HepG2 (cell line): ENCODE measurements around the gene FRMD4A. TPM values are rescaled to one million over a fixed set of nuclear protein-coding genes. Genes with fewer than 3 reads are reported as not detected.

Experiments
- ATAC-seq: fragments of 200-7000 bp; cut with Tn5 transposase; 3 replicates; pipeline ENCODE4 v1.9.1; 2020; ENCODE audit warnings: mild to moderate bottlenecking, moderate library complexity
- BruUV-seq: library from RNA; stranded (reverse); fragments of 400-500 nt; replicated peaks from 2 replicates; lab custom pipeline; 2021; lab: Mats Ljungman, UMichigan
- CTCF ChIA-PET: fragments of 300-600 bp; formaldehyde crosslinking; extraction: SDS; loops from one replicate; lab custom pipeline; 2021; ENCODE audit warnings: low total read pairs, inconsistent platforms, low intra/inter-chr PET ratio; lab: Yijun Ruan, JAX
- POLR2A ChIA-PET: fragments of 350-600 bp; sonication (Branson Sonifier 250); formaldehyde crosslinking; loops from one replicate; lab custom pipeline; 2020; ENCODE audit warnings: antibody characterized with exemption, inconsistent platforms; lab: Yijun Ruan, JAX
- DNase-seq: peaks from one replicate; pipeline ENCODE4 v3.0.0-alpha.2; 2015; ENCODE audit warnings: low spot score
- FAIRE-seq: peaks from 3 replicates; lab custom pipeline; 2011; peaks lifted over from hg19 to GRCh38; lab: Jason Lieb, UNC
- H2AFZ ChIP-seq: one replicate; pipeline ENCODE4 v1.6.1; 2011; ENCODE audit warnings: low read length, inconsistent platforms
- H3K27ac ChIP-seq: fragments of 300-600 bp; 3 replicates; pipeline ENCODE4 v1.8.0; 2011; ENCODE audit warnings: mixed run types, mild to moderate bottlenecking, mixed read lengths, low read length, inconsistent platforms; ENCODE audit not compliant: insufficient read depth; ENCODE audit errors: extremely low read length
- H3K27me3 ChIP-seq, 2 experiments: fragments of 200-600 bp in 1 of 2; 2 replicates in 1 of 2; 3 replicates in 1 of 2; pipeline versions ENCODE4 v1.6.0 to v1.8.0; 2011; ENCODE audit warnings: low read length in 2 of 2, mild to moderate bottlenecking in 2 of 2, moderate library complexity in 2 of 2, inconsistent platforms in 1 of 2; ENCODE audit not compliant: insufficient read depth in 2 of 2, control insufficient read depth in 1 of 2
- H3K36me3 ChIP-seq, 2 experiments: fragments of 200-600 bp in 1 of 2; replicated peaks in 1 of 2; 2 replicates in 1 of 2; 3 replicates in 1 of 2; pipeline versions ENCODE4 v1.5.1 to v1.8.0; 2011; ENCODE audit warnings: low read length in 2 of 2, inconsistent platforms in 1 of 2; ENCODE audit not compliant: insufficient read depth in 2 of 2, control insufficient read depth in 1 of 2
- H3K4me1 ChIP-seq: 2 replicates; pipeline ENCODE4 v1.5.1; 2012; ENCODE audit warnings: low read length, inconsistent platforms; ENCODE audit not compliant: insufficient read depth
- H3K4me2 ChIP-seq: 2 replicates; pipeline ENCODE4 v1.6.0; 2011; ENCODE audit warnings: low read depth, low read length, inconsistent platforms
- H3K4me3 ChIP-seq, 3 experiments: fragments of 200-600 bp in 1 of 3; sonication (generic), shearing (Covaris generic) in 1 of 3; replicated peaks in 1 of 3; 2 replicates each; pipeline ENCODE4 v1.5.1; 2011 to 2016; ENCODE audit warnings: low read length in 3 of 3, inconsistent platforms in 2 of 3, low read depth in 2 of 3, mild to moderate bottlenecking in 2 of 3, control low read depth in 1 of 3, mixed read lengths in 1 of 3; ENCODE audit not compliant: insufficient read depth in 1 of 3
- H3K79me2 ChIP-seq: one replicate; pipeline ENCODE4 v1.6.1; 2011; ENCODE audit warnings: low read length, inconsistent platforms; ENCODE audit not compliant: insufficient read depth
- H3K9ac ChIP-seq: 2 replicates; pipeline ENCODE4 v1.6.0; 2011; ENCODE audit warnings: mild to moderate bottlenecking, low read depth, low read length, inconsistent platforms; ENCODE audit not compliant: insufficient read depth
- H3K9me3 ChIP-seq: 2 replicates; pipeline ENCODE4 v1.5.1; 2012; ENCODE audit warnings: mild to moderate bottlenecking, low read length
- H4K20me1 ChIP-seq: 2 replicates; pipeline ENCODE4 v1.6.0; 2011; ENCODE audit warnings: inconsistent platforms, mild to moderate bottlenecking, low read length, moderate library complexity; ENCODE audit not compliant: insufficient read depth
- CBFB ChIP-seq: sonication (generic); formaldehyde crosslinking; IDR thresholded peaks from 2 replicates; pipeline ENCODE4 v1.4.0; 2020; ENCODE audit warnings: missing genetic modification reagents
- FOXA3 ChIP-seq: IDR thresholded peaks from 2 replicates; pipeline ENCODE4 v1.6.1; 2016; ENCODE audit warnings: missing genetic modification reagents, missing compliant biosample characterization
- FOXC1 ChIP-seq: sonication (generic); formaldehyde crosslinking; IDR thresholded peaks from 2 replicates; pipeline ENCODE4 v1.8.0; 2022; ENCODE audit warnings: mild to moderate bottlenecking, missing genetic modification reagents, borderline replicate concordance
- MTA3 ChIP-seq: sonication (generic); formaldehyde crosslinking; IDR thresholded peaks from 2 replicates; pipeline ENCODE4 v1.4.0; 2020; ENCODE audit warnings: missing genetic modification reagents
- PATZ1 ChIP-seq: sonication (generic); formaldehyde crosslinking; IDR thresholded peaks from 2 replicates; pipeline ENCODE4 v1.4.0; 2020; ENCODE audit warnings: missing genetic modification reagents
- PAWR ChIP-seq: sonication (generic); formaldehyde crosslinking; IDR thresholded peaks from 2 replicates; pipeline ENCODE4 v1.4.0; 2020; ENCODE audit warnings: missing genetic modification reagents, mild to moderate bottlenecking, borderline replicate concordance
- SIX1 ChIP-seq: sonication (generic); formaldehyde crosslinking; IDR thresholded peaks from 2 replicates; pipeline ENCODE4 v1.4.0; 2020; ENCODE audit warnings: missing genetic modification reagents, borderline replicate concordance
- TIGD3 ChIP-seq: sonication (generic); formaldehyde crosslinking; IDR thresholded peaks from 2 replicates; pipeline ENCODE4 v1.5.1; 2020; ENCODE audit warnings: mild to moderate bottlenecking, missing genetic modification reagents, borderline replicate concordance
- ZBTB25 ChIP-seq: IDR thresholded peaks from 2 replicates; pipeline ENCODE4 v1.6.1; 2018; ENCODE audit warnings: missing genetic modification reagents
- ZBTB33 ChIP-seq: sonication (generic); formaldehyde crosslinking; IDR thresholded peaks from 2 replicates; pipeline ENCODE4 v1.4.0; 2020; ENCODE audit warnings: missing genetic modification reagents
- ZC3H4 ChIP-seq: sonication (generic); formaldehyde crosslinking; IDR thresholded peaks from 2 replicates; pipeline ENCODE4 v1.4.0; 2020; ENCODE audit warnings: missing genetic modification reagents, borderline replicate concordance
- ZNF720 ChIP-seq: sonication (generic); formaldehyde crosslinking; IDR thresholded peaks from 2 replicates; pipeline ENCODE4 v1.4.0; 2020; ENCODE audit warnings: missing genetic modification reagents
- ZSCAN25 ChIP-seq: sonication (generic); formaldehyde crosslinking; IDR thresholded peaks from 2 replicates; pipeline ENCODE4 v1.8.0; 2022; ENCODE audit warnings: mild to moderate bottlenecking, missing genetic modification reagents
- ZSCAN30 ChIP-seq: sonication (generic); formaldehyde crosslinking; IDR thresholded peaks from 2 replicates; pipeline ENCODE4 v1.5.0; 2020; ENCODE audit warnings: mild to moderate bottlenecking, missing genetic modification reagents
- WGBS: methylation state at CpG from one replicate; pipeline ENCODE4 v1.1.6; 2017; ENCODE audit warnings: low lambda C conversion rate; 5-methylcytosine and 5-hydroxymethylcytosine counted together
- in situ Hi-C: cut with HindIII; loops from 2 replicates; pipeline ENCODE4 v1.10.0; 2017; ENCODE audit warnings: low pct_unique_long_range_greater_than_20kb; ENCODE audit not compliant: extremely low pct_ligation_motif_present
- intact Hi-C: fragments of 100-400 bp; cut with micrococcal nuclease; formaldehyde crosslinking; loops from one replicate; pipeline ENCODE4 v1.10.0; 2022; ENCODE audit not compliant: unreplicated experiment
- polyA plus RNA-seq, 8 experiments: library from polyadenylated mRNA; depleted of rRNA in 3 of 8; stranded (reverse) in 7 of 8; unstranded in 1 of 8; fragments of >200 nt; fragmentation: Illumina TruSeq in 4 of 8; extraction: Trizol in 4 of 8; gene quantifications; 2 replicates each; pipeline versions ENCODE4 v1.2.1 to v1.2.3, GENCODE V29; 2011 to 2016; ENCODE audit warnings: low read depth in 4 of 8, missing spikeins in 1 of 8, mixed read lengths in 1 of 8; ENCODE audit not compliant: insufficient read depth in 1 of 8
- total RNA-seq, 5 experiments: library from RNA; depleted of rRNA; stranded (reverse); fragments of >200 nt; fragmentation: Illumina TruSeq; extraction: Trizol; gene quantifications; 2 replicates each; pipeline ENCODE4 v1.2.3, GENCODE V29; 2016; ENCODE audit warnings: low read depth in 1 of 5

The FRMD4A gene
- total and polyA plus RNA-seq, 2 of the 13 experiments (the other 11 are each of a cell fraction or from before 2014, with no cell fraction given): 0.09 to 0.26 TPM

GRCh38 chr10:13684806-13685482, 645.8 kb downstream of the FRMD4A start:
- Histone ChIP-seq H3K4me2 (no peak overlapping the region), H3K79me2 (no peaks in the 10 kb centered on the region), H3K9me3 (no peaks in the 10 kb centered on the region), H3K27ac (no peak overlapping the region), H3K4me1 (peaks cover 6% of the 10 kb centered on the region), H3K4me3 (no peak overlapping the region), H4K20me1 (no peaks in the 10 kb centered on the region), H3K36me3 (no peaks in the 10 kb centered on the region), H3K9ac (no peak overlapping the region), H3K27me3 (no peaks in the 10 kb centered on the region), H2AFZ (no peak overlapping the region)
- no peak for FAIRE-seq
- 72% methylated on average over 6 of the region's 6 CpGs for WGBS
- no TSS peak for BruUV-seq
- CTCF ChIA-PET: no interaction called here
- intact Hi-C loops (no loop called here), in situ Hi-C loops (no loop called here)
- POLR2A ChIA-PET: no interaction called here
- no peak for ATAC-seq
- DNase-seq: no peak
- TF ChIP-seq MTA3 (no peak), FOXA3 (CRISPR knock-in tag) (no peak), SIX1 (CRISPR knock-in tag) (no peak), ZBTB33 (CRISPR knock-in tag) (no peak), ZSCAN30 (no peak), ZC3H4 (CRISPR knock-in tag) (no peak), ZSCAN25 (no peak), CBFB (CRISPR knock-in tag) (no peak), PATZ1 (CRISPR knock-in tag) (no peak), ZNF720 (CRISPR knock-in tag) (no peak), PAWR (no peak), FOXC1 (CRISPR knock-in tag) (no peak), ZBTB25 (no peak), TIGD3 (no peak)
